SU-DHL-6 (cell line): ENCODE data around the gene HOXA3.

ENCODE experiments used
- EZH2phosphoT487 ChIP-seq: fragments of 200-600 bp; sonication (generic), shearing (Covaris generic); conservative IDR thresholded peaks from 2 replicates; pipeline ENCODE4 v1.6.1; 2018; ENCODE audit warnings: mild to moderate bottlenecking, antibody characterized with exemption, low read length, moderate library complexity, mixed read lengths
- TF ChIP-seq, protein P1 (sequence below): fragments of 200-600 bp; sonication (generic); IDR thresholded peaks from one replicate; pipeline ENCODE4 v1.5.1; 2017; ENCODE audit warnings: antibody characterized with exemption, mild to moderate bottlenecking, low read length, moderate library complexity; ENCODE audit not compliant: insufficient read depth, poor library complexity, severe bottlenecking

DNA sequence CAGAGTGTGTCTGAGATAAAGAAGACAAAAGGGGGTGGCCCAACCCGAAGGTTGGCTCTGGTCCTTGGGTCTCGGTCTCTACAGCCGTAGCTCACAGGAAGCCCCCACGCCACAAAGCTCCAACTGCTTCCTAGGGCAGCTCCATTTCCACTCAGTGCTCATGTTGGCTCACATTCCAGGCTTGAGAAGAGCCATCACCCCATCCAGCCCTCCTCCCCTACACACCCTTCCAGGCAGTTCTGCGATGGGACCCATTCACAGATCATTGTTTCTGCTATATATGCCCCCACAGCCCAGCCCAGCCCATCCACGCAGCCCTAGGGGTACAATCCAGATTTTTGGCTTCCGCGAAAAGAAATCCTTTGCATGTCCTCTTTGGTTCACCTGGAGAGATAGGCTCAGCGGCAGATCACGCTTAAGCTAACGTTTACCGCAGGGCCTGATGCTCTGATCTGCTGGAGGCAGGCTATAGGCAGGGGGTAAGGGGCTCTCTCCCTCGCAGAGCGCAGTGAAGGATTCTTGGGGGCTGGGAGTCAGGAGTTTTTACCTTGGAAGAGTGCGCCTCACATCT, 38.9 kb upstream of the HOXA3 start:
- TF ChIP-seq, protein P1, sequence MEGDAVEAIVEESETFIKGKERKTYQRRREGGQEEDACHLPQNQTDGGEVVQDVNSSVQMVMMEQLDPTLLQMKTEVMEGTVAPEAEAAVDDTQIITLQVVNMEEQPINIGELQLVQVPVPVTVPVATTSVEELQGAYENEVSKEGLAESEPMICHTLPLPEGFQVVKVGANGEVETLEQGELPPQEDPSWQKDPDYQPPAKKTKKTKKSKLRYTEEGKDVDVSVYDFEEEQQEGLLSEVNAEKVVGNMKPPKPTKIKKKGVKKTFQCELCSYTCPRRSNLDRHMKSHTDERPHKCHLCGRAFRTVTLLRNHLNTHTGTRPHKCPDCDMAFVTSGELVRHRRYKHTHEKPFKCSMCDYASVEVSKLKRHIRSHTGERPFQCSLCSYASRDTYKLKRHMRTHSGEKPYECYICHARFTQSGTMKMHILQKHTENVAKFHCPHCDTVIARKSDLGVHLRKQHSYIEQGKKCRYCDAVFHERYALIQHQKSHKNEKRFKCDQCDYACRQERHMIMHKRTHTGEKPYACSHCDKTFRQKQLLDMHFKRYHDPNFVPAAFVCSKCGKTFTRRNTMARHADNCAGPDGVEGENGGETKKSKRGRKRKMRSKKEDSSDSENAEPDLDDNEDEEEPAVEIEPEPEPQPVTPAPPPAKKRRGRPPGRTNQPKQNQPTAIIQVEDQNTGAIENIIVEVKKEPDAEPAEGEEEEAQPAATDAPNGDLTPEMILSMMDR, result no peak
- no peak for TF ChIP-seq EZH2phosphoT487
